Ecto neural progenitor cell (in vitro differentiated cells): ENCODE measurements around the gene MIB2.
"Not testable (repeated sequence)": the region's sequence is repeated elsewhere in the genome, so short reads cannot be mapped to it uniquely, and the experiment has no call there.

Experiments
- DNase-seq: peaks from one replicate; pipeline ENCODE4 v3.0.0-alpha.2; 2018; ENCODE audit warnings: low spot score

The MIB2 gene

DNA sequence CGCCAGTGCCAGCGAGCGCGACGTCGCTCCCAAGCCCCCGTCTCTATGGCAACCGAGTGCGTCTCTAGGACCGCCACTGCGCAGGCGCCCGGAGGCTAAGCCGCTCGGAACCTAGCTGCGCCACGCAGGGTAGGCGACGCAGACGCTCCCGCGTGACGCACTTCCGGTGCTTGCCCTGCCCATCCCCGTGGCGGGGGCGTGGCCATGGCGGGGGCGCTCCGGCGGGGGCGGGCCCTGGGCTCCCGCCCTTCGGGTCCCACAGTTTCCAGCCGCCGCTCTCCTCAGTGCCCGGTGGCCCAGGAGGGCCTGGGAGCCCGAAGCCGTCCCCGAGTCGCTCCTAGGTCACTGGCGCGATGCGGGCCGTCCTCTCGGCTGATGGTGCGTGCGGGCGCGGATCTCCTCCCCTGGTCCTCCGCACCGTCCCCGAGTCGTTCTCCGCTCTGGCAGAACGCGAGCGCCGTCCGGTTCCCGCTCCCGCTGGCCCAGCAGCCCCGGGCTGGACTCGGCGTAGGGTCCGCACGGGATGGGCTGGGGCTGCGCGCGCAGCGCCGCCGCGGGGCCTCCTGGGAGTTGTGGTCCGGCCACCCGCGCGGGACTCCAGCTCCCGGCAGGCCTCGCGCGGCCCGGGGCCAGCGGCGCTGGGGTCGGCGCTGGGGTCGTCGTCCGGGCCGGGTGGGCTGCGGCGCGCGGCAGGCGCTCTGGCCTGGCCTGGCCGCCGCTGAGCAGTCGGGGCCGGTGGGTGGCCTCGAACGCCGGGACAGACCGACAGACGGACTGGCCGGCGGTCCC lies at the start of gene MIB2:
MIB2 (plus strand) TSS at position 245 of the 789 bp plus-strand sequence. CDS start 7,953 bp downstream, outside the sequence.
- peak; percentile 98 for DNase-seq

DNA sequence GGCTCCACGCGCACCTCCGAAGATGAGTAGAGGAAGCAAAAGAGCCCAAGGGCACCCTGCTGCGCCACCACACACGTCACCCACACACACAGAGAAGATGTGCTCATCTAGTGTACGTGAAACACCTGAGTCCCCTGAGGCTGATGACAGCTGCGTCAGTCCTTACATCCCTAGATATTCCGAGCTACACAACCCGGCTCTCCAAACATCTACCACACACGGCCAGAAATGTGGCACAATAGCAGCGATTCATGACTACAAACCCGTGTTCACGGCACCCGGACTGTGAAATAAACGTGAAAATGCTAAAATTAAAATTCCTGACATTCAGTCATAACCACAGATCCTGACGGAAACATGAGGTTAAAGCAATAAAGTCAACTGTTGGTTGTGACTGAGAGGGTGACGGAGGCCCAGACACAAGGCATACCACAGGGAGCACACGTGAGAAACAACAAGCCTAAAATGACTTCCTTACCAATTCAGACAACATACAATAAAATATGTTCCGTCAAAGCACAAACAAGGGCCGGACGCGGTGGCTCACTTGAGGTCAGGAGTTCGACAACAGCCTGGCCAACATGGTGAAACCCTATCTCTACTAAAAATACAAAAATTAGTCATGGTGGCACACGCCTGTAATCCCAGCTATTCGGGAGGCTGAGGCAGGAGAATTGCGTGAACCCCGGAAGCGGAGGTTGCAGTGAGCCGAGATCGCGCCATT lies 48.0 kb upstream of the MIB2 start:
- no peak for DNase-seq

DNA sequence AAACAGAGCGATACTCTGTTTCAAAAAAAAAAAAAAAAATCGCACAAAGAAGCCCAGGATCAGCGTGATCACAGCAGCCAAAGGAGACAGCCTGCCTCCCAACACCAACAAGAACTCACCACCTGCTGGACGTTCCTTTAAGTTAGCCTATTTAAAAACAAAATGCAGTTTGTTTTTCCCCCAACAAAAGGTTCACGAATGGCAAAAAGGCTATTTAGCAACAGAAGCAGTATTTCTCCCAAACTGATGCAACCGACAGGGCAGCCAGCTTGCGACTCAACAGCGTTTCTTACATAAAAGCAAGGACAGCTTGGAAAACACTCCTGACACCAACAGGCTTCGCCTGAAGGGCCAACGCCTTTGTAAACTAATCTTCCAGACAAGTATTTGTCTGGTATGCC lies 47.4 kb upstream of the MIB2 start:
- DNase-seq: no peak

DNA sequence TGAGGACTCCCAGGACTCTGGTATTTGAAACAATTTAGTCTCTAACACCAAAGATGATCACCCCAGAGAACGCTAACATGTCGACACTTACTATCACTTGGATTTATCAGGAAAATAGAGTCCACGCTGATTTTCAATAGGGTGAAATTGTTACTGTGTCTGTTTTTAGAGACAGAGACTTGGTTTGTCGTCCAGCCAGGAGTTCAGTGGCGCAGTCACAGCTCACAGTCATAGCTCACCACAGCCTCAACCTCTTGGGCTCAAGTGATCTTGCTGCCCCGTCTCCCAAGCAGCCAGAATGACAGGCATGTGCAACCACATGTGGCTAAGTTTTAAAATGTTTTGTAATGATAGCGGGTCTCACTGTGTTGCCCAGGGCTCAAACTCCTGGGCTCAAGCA lies 46.0 kb upstream of the MIB2 start:
- DNase-seq: no peak

DNA sequence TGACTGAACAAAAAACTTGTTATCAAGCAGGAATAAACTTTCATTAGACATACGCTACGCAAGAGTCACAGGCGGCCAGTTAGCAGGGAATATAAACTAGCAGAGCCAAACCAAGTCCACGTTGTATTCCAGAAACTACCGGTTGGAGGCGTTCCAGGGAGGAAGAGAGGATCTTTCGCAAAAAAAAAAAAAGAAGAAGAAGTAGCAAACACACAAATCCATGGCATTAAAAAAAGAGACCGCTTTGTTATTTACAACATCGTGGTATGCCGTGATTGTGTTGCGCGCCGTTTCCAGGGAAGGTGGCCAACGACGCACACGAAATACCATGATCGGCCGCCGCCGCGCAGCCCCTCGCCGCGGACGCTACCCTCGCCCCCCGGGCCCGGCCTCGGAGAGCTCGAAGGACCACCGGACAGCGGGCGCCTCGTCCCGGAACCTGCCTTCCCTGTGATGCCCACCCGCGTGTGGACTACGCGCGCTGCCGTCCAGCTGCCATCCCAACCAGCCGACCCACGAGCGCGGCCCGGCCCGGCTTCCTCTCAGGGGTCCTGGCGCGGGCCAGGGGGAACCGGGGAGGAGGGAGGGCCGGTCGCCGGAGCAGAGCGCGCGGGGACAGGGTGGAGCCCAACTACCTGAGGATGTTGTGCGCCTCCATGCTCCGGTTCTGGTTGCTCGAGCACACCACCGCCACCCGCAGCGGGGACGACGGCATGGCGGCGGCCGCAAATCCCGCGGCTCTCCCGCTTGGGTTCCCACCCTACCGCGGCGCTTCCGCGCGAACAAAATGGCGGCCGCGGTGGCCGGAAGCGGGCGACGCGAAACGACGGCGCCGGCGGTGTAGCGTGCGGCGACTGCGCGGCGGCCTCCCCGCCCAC lies 41.2 kb upstream of the MIB2 start:
- DNase-seq: no peak

DNA sequence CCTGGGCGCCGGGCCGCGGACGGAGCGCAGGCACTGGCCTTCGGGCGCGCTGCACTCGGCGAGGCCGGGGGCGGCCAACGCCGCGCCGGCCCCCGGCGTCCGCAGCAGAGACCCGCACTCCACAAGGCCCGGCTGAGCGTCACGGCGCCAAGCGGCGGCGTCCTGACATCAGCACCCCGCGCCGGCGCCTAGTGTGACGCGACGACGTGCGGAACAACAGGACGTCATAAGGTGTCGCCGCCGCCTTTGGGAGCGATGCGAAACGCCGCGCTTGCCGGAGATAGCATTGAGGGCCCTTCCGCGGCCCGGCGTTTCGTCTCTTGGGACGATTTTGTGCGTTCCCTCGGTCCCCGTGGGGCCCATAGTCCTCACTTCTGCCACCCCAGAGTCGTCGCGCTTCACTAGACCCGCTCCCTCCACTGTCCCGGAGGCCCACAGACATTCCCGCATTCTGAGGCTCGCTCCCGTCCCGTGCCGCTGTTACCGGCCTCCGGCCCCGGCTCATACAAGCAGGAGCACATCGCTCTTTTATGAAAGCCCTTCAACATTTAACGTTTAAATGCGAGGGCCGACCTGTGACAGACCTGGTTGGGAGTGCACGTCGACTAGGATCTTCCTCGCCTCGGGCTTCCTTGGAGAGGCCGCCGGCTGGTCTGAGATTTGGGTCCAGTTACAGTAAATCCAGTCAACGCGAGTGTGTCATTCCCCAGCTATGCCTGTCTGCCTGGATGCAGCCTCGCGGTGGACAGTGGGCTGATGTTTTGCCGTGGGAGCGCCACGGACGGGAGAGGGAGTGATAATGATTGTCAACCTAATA lies 40.4 kb upstream of the MIB2 start, which contains the start of gene SSU72:
SSU72 (minus strand) TSS at position 143 of the 817 bp plus-strand sequence. CDS start 306 bp downstream, outside the sequence.
- DNase-seq: peak; percentile 96

DNA sequence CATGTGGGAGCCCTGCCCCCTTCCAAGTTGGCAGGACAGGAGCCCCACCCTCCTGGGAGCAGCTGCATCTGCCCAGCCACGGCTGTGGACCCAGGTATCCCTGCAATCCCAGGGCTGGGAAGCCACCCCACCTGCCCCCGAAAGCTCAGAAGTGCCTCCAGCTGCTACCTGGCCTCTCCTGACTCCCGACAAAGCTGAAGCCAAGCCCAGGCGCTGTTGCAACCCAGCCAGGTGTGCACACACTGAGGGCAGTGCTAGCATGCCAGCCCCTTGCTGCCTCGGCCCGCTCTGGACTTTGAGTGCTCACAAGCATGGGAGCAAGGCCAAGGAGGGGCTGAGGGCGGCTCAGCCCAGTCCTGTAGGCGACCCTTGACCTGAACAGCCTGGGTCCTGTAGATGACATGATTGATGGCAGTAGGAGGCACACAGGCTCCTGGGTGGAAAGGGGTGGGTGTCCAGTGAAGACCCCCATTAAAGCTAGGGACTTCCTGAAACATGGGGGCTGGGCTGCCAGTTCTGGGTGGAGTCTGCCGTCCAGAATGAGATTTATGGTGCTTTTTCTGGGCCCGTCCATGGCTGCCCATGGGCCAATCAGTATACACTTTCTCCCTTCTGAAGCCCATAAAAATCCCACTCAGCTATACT lies 37.8 kb upstream of the MIB2 start:
- DNase-seq: no peak

DNA sequence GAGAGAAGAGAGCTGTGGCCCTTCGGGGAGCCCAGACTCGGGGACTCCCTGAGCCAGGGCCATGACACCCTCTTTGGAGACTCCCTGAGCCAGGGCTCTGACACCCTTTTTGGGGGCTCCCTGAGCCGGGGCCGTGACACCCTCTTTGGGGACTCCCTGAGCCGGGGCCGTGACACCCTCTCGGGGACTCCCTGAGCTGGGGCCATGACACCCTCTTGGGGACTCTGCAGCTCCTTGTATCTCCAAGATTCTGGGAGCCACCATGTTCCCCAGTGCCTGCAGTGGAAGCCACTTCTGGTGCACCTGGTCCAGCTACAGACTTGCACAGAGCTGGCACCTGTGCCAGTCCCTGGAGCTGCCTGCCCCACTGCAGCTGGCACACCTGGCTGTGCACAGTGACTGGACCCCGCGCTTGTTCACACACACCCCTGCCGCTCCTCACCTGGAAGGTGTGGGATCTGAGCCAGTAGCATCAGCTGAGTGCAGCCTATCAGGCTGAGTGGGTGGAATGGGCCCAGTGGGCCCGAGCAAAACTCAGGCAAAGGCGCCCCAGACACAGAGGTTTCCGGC lies 36.8 kb upstream of the MIB2 start:
- DNase-seq: no peak

DNA sequence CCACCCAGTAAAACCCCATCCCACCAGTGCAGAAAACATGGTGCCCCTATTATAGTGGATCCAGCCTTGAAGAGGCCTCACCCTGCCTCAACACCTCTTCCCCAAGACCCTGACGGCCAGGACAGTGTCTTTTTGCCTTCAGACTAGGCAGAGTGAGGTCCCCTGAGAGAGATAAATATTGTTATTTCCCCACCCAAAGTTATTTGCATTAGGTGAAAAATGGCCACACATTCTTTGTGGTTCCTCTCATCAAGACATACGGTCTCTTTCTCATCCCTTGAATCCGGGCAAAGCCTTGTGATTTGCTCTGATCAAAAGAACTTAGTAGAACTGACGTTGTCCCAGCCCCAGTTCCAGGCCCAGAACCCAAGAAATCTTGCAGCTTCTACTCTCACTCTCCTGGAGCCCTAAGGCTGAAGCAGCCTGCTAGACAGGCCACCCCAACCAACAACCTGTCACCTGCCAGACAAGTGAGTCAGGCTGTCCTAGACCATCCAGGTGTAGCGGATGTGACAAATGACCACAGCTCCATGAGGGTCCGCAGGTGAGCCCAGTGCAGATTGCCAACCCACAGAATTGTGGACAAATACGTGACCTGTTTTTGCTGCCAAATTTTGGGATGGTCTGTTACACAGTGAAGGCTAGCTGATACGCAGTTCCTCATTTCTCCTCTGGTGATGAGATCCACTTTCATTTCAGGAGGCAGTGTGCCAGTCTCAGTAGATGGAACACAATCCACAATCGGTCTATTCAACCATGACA lies 32.5 kb upstream of the MIB2 start:
- DNase-seq: no peak

DNA sequence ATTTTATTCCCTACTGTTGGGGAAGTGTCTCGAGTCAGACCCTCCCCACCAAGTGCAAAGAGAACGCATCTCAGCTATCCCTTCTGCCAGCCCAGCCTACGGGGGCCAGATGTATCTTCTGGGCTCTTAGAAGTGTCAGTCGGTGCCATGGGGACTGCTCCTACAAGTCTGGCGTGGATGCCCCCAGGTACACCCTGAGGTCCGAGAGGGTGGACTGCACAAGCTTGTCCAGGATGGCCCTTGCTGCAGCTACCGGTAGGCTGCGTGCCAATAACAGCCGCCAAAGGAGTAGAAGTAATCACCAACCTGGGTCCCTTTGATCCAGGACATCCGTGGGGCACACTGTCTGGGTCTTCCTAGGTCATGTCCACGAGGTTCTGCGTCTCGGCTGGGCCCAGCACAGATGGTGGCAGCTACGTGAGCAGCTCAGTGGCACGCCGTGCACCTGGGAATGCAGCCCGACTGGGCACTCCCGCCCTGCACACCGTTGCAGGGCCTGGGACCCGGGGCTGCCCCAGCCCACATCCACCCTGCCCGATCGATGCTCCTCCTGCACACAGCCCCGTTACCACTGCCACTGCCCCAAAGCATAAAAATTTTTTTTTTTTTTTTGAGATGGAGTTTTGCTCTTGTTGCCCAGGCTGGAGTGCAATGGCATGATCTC lies 31.8 kb upstream of the MIB2 start:
- no peak for DNase-seq

DNA sequence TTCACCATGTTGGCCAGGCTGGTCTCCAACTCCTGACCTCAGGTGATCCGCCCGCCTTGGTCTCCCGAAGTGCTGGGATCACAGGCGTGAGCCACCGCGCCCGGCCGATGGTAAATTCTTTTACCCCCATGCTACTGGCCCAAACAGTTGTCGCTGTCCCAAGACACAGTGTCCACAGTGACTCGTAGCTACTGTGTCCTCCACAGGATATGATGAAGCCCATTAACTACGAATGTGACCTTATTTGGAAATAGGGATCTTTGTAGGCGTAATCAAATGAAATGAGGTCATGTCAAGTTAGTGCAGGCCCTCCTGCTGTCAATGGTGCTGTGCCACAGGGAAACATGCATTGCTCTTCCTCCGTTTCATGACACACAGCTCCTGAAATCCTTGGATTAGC lies 23.8 kb upstream of the MIB2 start:
- no peak for DNase-seq

DNA sequence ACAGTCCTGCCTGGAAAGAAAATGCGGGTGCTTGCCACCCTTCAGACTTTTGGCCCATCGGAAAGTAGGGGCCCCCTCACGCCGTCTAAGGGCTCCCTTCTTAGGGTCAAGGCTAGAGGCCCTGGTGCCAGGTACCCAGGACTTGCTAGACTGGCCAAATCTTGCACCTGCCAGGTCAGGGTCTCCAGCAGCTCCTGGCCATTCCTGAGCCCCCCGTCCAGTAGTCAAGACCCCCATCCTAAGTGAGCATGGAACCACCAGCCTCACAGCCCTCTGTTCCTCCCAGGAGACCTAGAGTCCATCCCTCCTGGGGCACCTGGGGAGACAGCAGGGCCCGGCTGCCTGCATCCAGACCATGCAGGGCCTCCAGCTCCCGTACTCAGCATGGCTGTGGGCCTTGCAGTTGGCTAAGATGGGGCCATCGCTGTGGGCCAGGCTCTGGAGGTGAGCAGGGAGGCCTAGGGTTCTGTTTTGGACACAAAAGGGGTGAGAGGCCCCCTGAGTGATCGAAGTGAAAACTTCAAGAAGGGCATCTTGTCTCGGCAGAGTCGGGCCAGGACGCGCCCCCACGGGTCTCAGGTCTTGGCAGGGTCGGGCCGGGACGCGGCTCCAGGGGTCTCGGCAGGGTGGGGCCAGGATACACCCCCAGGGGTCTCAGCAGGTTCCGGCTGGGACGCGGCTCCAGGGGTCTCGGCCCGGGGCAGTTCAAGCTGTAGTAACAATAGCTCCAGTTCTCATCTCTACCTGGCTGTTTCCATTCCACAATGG lies 21.3 kb upstream of the MIB2 start:
- DNase-seq: no peak

DNA sequence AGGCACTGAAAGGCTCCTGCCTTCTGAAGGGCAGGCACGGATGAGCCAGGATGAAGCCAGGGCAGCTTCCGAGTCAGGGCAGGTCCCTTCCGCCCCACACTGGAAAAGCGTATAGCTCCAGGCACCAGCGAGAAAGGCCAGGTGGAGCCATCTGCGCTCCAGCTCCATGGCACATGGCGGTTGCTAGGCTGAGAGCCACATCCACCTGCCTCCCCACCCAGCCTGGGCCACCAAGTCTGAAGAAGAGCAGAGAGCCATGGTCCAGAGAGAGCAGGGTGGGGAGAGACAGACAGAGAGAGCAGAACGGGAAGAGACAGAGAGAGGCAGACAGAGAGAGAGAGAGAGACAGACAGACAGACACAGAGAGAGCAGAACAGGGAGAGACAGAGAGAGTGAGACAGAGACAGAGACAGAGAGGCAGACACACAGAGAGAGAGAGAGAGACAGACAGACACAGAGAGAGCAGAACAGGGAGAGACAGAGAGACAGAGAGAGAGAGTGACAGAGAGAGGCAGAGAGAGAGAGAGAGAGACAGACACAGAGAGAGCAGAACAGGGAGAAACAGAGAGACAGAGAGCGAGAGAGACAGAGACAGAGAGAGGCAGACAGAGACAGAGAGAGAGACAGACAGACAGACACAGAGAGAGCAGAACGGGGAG lies 20.6 kb upstream of the MIB2 start:
- DNase-seq: no peak

DNA sequence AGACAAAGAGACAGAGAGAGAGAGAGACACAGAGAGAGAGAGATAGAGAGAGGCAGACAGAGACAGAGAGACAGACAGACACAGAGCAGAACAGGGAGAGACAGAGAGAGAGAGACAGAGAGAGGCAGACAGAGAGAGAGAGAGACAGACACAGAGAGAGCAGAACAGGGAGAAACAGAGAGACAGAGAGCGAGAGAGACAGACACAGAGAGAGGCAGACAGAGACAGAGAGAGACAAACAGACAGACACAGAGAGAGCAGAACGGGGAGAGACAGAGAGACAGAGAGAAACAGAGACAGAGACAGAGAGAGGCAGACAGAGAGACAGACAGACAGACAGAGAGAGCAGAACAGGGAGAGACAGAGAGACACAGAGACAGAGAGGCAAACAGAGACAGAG lies 20.0 kb upstream of the MIB2 start:
- DNase-seq: not testable (repeated sequence)

DNA sequence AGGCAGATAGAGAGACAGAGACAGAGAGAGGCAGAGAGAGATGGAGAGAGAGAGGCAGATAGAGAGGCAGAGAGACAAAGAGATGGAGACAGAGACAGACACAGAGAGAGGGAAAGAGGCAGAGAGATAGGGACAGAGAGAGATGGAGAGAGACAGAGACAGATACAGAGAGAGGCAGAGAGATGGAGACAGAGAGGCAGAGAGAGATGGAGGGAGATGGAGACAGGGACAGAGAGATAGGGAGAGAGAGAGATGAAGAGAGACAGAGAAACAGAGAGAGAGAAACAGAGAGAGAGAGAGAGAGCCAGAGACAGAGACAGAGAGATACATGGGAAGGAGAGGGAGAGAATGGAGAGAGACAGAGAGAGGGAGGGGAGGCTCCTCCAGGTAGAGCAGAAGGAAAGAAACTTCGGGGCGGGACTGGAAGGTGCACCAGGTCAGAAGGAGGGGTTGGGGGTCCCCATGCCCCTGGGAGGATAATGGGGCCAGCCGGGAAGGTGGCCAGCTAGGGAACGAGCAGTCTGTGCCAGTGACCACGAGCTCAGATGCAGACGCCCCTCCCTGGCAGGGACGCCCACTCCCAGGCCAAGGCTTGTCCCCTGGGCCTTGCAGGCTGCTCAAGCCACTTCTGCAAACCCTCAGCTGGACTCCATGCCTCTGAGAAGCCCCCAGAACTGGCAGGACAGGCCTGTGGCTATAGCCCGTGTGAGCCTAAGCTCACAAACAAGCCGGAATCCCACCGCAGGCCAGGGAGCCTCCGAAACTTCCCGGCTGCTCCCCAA lies 18.6 kb upstream of the MIB2 start:
- DNase-seq: no peak

DNA sequence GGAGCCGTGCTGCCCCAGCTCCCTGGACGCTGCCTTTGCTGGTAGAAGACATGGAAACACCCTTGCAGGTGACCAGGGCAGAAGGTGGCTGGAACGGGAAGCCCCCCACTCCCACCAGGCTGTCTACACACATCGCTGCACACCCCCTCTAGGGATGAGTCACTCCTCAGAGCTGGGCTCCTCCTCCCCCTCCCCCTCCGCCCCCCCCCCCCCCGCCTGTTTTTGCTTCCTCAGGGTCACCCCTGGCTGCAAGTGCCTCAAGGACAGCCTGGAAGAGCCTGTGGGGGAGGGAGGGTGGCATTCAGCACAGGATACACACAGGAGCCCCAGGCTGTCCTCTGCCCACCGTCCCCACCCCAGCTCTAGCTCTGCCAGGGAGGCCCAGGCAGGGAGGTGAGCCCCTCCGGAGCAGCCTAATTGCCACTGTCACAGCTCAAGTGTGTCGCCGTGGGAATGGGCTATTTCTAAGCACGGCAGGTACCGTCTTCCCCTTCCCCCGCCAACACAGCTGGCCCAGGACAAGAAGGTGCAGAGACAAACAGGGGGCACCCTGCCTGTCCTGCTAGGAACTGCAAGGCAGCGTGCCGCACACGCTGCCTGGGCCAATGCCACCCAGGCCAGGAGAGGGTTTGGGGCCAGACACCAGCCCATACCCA lies 17.9 kb upstream of the MIB2 start:
- peak; percentile 54 for DNase-seq
